ENCODE data around the gene DCANP1. TPM values are rescaled to one million over a fixed set of nuclear protein-coding genes. Genes with fewer than 3 reads are reported as not detected.

DCANP1 gene
- total and polyA plus RNA-seq, 4 donors, result 0.09 to 0.51 (median 0.28) TPM

- Histone ChIP-seq H3K9ac (ENCODE audit: insufficient read depth in 1 of 2, low read length in 2 of 2) (no peak overlapping the region), H3K27me3 (ENCODE audit: control insufficient read depth in 3 of 3, insufficient read depth in 3 of 3, low read length in 2 of 3) (peaks cover 0 to 7% (median 0%) of the 10 kb centered on the region in 3 donors), H3K4me1 (ENCODE audit: control insufficient read depth in 5 of 5, insufficient read depth in 5 of 5, low read length in 5 of 5) (peaks cover 0 to 11% (median 9%) of the 10 kb centered on the region in 5 donors), H3K36me3 (ENCODE audit: control insufficient read depth in 4 of 4, insufficient read depth in 4 of 4, low read length in 4 of 4) (no peaks in the 10 kb centered on the region), H3K4me3 (no peak overlapping the region), H3K27ac (ENCODE audit: low read depth in 1 of 2, low read length in 1 of 2) (no peak overlapping the region), H3K9me3 (ENCODE audit: control insufficient read depth in 4 of 4, insufficient read depth in 3 of 4, low read length in 3 of 4) (peaks cover 0 to 3% (median 0%) of the 10 kb centered on the region in 4 donors)
- ATAC-seq (ENCODE audit: insufficient read depth, low FRiP score), result no peak
- no peak for DNase-seq
- no peak for TF ChIP-seq CTCF (IDR thresholded peaks at IDR 0.05; ENCODE audit: control extremely low read depth, extremely low read depth)
- 86 to 87% methylated on average over 16 to 17 of the region's 17 CpGs for WGBS, 2 donors
Measured at GRCh38 chr5:135451581-135452320, 4.6 kb upstream of the DCANP1 start.

DNA sequence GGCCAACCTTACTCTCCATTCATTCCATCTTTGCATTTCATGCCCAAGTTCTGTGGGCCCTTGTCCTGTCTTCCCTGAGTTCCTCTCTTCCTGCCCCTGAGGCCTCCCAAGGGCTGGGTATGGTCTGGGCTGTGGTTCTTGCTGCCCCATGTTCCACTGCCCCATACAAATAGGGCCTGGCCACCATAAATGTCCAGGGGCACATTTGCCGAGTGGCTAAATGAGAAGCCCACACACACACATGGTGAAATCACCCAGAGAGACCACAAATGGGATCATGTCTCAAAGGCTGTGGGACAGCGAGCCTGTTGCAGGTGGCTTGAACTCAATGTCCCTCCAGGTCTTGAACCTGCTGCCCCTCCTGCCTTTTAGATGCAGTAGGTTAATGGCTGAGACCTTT, 3.8 kb upstream of the DCANP1 start:
- Histone ChIP-seq H3K9ac (ENCODE audit: insufficient read depth in 1 of 2, low read length in 2 of 2) (no peak overlapping the region), H3K36me3 (ENCODE audit: control insufficient read depth in 4 of 4, insufficient read depth in 4 of 4, low read length in 4 of 4) (no peaks in the 10 kb centered on the region), H3K27me3 (ENCODE audit: control insufficient read depth in 3 of 3, insufficient read depth in 3 of 3, low read length in 2 of 3) (peaks cover 0 to 7% (median 0%) of the 10 kb centered on the region in 3 donors), H3K4me3 (no peak overlapping the region), H3K9me3 (ENCODE audit: control insufficient read depth in 4 of 4, insufficient read depth in 3 of 4, low read length in 3 of 4) (peaks cover 0 to 3% (median 0%) of the 10 kb centered on the region in 4 donors), H3K27ac (ENCODE audit: low read depth in 1 of 2, low read length in 1 of 2) (no peak overlapping the region), H3K4me1 (ENCODE audit: control insufficient read depth in 5 of 5, insufficient read depth in 5 of 5, low read length in 5 of 5) (peaks cover 0 to 18% (median 5%) of the 10 kb centered on the region in 5 donors)
- 81 to 84% methylated on average over 2 of the region's 2 CpGs for WGBS, 2 donors
- no peak for TF ChIP-seq CTCF (IDR thresholded peaks at IDR 0.05; ENCODE audit: control extremely low read depth, extremely low read depth)
- ATAC-seq (ENCODE audit: insufficient read depth, low FRiP score), result no peak
- no peak for DNase-seq

- peaks cover 0 to 7% (median 0%) of the 10 kb centered on the region in 3 donors for H3K27me3 ChIP-seq (ENCODE audit: control insufficient read depth in 3 of 3, insufficient read depth in 3 of 3, low read length in 2 of 3)
- peaks cover 0 to 25% (median 9%) of the 10 kb centered on the region in 5 donors for H3K4me1 ChIP-seq (ENCODE audit: control insufficient read depth in 5 of 5, insufficient read depth in 5 of 5, low read length in 5 of 5)
- DNase-seq (no peak), ATAC-seq (ENCODE audit: insufficient read depth, low FRiP score) (no peak)
- TF ChIP-seq CTCF (IDR thresholded peaks at IDR 0.05; ENCODE audit: control extremely low read depth, extremely low read depth), result no peak
- H3K27ac ChIP-seq (ENCODE audit: low read depth in 1 of 2, low read length in 1 of 2), result no peak overlapping the region
- H3K9me3 ChIP-seq (ENCODE audit: control insufficient read depth in 4 of 4, insufficient read depth in 3 of 4, low read length in 3 of 4), result peaks cover 0 to 3% (median 0%) of the 10 kb centered on the region in 4 donors
- H3K9ac ChIP-seq (ENCODE audit: insufficient read depth in 1 of 2, low read length in 2 of 2), result no peak overlapping the region
- 71 to 83% methylated on average over 3 of the region's 3 CpGs for WGBS, 2 donors
- no peak overlapping the region for H3K4me3 ChIP-seq
- no peaks in the 10 kb centered on the region for H3K36me3 ChIP-seq (ENCODE audit: control insufficient read depth in 4 of 4, insufficient read depth in 4 of 4, low read length in 4 of 4)
Measured at GRCh38 chr5:135450336-135450735, 3.2 kb upstream of the DCANP1 start.

All from lung (tissue), 12 donors.